ENCODE measurements around the gene FOXN4.

DNA sequence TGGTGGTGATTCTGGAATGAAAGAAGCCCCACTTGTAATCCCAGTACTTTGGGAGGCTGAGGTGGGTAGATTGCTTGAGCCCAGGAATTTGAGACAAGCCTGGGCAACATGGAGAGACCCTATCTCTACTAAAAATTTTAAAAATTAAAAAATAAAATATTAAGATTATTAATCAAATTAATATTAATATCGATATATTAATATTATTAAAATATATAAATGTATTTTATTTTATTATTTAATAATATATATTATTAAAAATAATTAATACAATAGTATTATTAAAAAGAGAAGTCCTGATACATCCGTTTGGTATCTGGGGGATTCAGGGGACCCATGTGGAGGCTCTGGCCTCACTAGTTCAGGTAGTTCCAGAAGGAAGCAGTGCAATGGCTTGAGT lies 68.7 kb downstream of the FOXN4 start:
- TF ChIP-seq POLR2A (IDR thresholded peaks at IDR 0.05) (no peak), POLR2AphosphoS5 (IDR thresholded peaks at IDR 0.05) (no peak)
- TF ChIP-seq, protein P1, sequence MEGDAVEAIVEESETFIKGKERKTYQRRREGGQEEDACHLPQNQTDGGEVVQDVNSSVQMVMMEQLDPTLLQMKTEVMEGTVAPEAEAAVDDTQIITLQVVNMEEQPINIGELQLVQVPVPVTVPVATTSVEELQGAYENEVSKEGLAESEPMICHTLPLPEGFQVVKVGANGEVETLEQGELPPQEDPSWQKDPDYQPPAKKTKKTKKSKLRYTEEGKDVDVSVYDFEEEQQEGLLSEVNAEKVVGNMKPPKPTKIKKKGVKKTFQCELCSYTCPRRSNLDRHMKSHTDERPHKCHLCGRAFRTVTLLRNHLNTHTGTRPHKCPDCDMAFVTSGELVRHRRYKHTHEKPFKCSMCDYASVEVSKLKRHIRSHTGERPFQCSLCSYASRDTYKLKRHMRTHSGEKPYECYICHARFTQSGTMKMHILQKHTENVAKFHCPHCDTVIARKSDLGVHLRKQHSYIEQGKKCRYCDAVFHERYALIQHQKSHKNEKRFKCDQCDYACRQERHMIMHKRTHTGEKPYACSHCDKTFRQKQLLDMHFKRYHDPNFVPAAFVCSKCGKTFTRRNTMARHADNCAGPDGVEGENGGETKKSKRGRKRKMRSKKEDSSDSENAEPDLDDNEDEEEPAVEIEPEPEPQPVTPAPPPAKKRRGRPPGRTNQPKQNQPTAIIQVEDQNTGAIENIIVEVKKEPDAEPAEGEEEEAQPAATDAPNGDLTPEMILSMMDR (IDR thresholded peaks at IDR 0.05), result no peak
